GM12878 (cell line): ENCODE measurements around the gene SPIB. TPM values are rescaled to one million over a fixed set of nuclear protein-coding genes. Genes with fewer than 3 reads are reported as not detected.

Experiments used
- BACH1 ChIP-seq: fragments of 450-650 bp; IDR thresholded peaks from 2 replicates; pipeline ENCODE4 v1.6.1; 2017; ENCODE audit warnings: mild to moderate bottlenecking, borderline replicate concordance
- BRCA1 ChIP-seq: IDR thresholded peaks from 2 replicates; pipeline ENCODE4 v1.6.1; 2011; ENCODE audit warnings: low read depth, low read length, improper control_type of control experiment
- CTCF ChIP-seq, 3 experiments: IDR thresholded peaks in 2 of 3; conservative IDR thresholded peaks in 1 of 3; 2 replicates each; pipeline ENCODE4 v1.5.1; 2011; ENCODE audit warnings: low read depth in 3 of 3, low read length in 3 of 3, mild to moderate bottlenecking in 3 of 3, control low read depth in 2 of 3, moderate library complexity in 2 of 3, inconsistent platforms in 1 of 3, mixed read lengths in 1 of 3; ENCODE audit not compliant: control insufficient read depth in 2 of 3, insufficient read depth in 1 of 3; ENCODE audit errors: extremely low read depth in 1 of 3
- DPF2 ChIP-seq: fragments of 450-650 bp; IDR thresholded peaks from 2 replicates; pipeline ENCODE4 v1.6.1; 2017; ENCODE audit warnings: mild to moderate bottlenecking
- E2F8 ChIP-seq: fragments of 450-650 bp; IDR thresholded peaks from 2 replicates; pipeline ENCODE4 v1.6.1; 2018; ENCODE audit warnings: mild to moderate bottlenecking, low read depth, moderate library complexity; ENCODE audit not compliant: partially characterized antibody
- EGR1 ChIP-seq, 2 experiments: IDR thresholded peaks; 1 replicate in 1 of 2; 2 replicates in 1 of 2; pipeline ENCODE4 v1.6.1; 2011 to 2012; ENCODE audit warnings: low read depth in 2 of 2, low read length in 2 of 2, borderline replicate concordance in 1 of 2, mild to moderate bottlenecking in 1 of 2, moderate library complexity in 1 of 2
- HSF1 ChIP-seq: fragments of 150-350 bp; IDR thresholded peaks from 2 replicates; pipeline ENCODE4 v1.6.1; 2014; ENCODE audit warnings: mild to moderate bottlenecking, low read depth, low read length
- JUND ChIP-seq: IDR thresholded peaks from 2 replicates; pipeline ENCODE4 v1.6.1; 2012; ENCODE audit warnings: low read depth, mild to moderate bottlenecking, low read length, improper control_type of control experiment, moderate library complexity
- MAX ChIP-seq: IDR thresholded peaks from 2 replicates; pipeline ENCODE4 v1.6.1; 2012; ENCODE audit warnings: low read depth, low read length, improper control_type of control experiment
- MTA2 ChIP-seq: fragments of 450-650 bp; IDR thresholded peaks from 2 replicates; pipeline ENCODE4 v1.6.1; 2016; ENCODE audit warnings: low read depth, mild to moderate bottlenecking, moderate library complexity
- NFYB ChIP-seq: IDR thresholded peaks from 2 replicates; pipeline ENCODE4 v1.6.1; 2011; ENCODE audit warnings: low read depth, mild to moderate bottlenecking, low read length, improper control_type of control experiment, moderate library complexity; ENCODE audit not compliant: insufficient read depth
- NR2C1 ChIP-seq: fragments of 450-650 bp; IDR thresholded peaks from 2 replicates; pipeline ENCODE4 v1.6.1; 2017; ENCODE audit warnings: antibody characterized with exemption, mild to moderate bottlenecking, moderate library complexity
- POLR2A ChIP-seq: IDR thresholded peaks from 2 replicates; pipeline ENCODE4 v1.6.1; 2011; ENCODE audit warnings: low read depth, mild to moderate bottlenecking, low read length
- RAD21 ChIP-seq: IDR thresholded peaks from 2 replicates; pipeline ENCODE4 v1.6.1; 2011; ENCODE audit warnings: mild to moderate bottlenecking, low read depth, low read length, moderate library complexity; ENCODE audit not compliant: insufficient read depth
- RBBP5 ChIP-seq: fragments of 200-600 bp; sonication (generic); conservative IDR thresholded peaks from 2 replicates; pipeline ENCODE4 v1.6.1; 2016
- RFX5 ChIP-seq: IDR thresholded peaks from 2 replicates; pipeline ENCODE4 v1.6.1; 2011; ENCODE audit warnings: low read depth, low read length, improper control_type of control experiment
- RUNX3 ChIP-seq: IDR thresholded peaks from 2 replicates; pipeline ENCODE4 v1.6.1; 2012; ENCODE audit warnings: low read length, inconsistent platforms
- SMC3 ChIP-seq: IDR thresholded peaks from 2 replicates; pipeline ENCODE4 v1.6.1; 2011; ENCODE audit warnings: low read length, improper control_type of control experiment, borderline replicate concordance
- WRNIP1 ChIP-seq: IDR thresholded peaks from 2 replicates; pipeline ENCODE4 v1.6.1; 2011; ENCODE audit warnings: low read depth, low read length, improper control_type of control experiment, borderline replicate concordance
- ZNF207 ChIP-seq: fragments of 450-650 bp; IDR thresholded peaks from 2 replicates; pipeline ENCODE4 v1.6.1; 2014; ENCODE audit warnings: antibody characterized with exemption, mild to moderate bottlenecking, borderline replicate concordance
- polyA plus RNA-seq, 11 experiments: library from polyadenylated mRNA; depleted of rRNA in 4 of 11; unstranded in 6 of 11; stranded (reverse) in 5 of 11; fragments of >200 nt; fragmentation: Nextera tagmentation in 4 of 11; fragmentation: Illumina TruSeq in 1 of 11; extraction: Ambion mirVana in 4 of 11; extraction: Trizol in 1 of 11; gene quantifications; 1 replicate in 1 of 11; 2 replicates in 10 of 11; pipeline versions ENCODE4 v1.2.1 to v1.2.3, GENCODE V29; 2011 to 2016; ENCODE audit warnings: inconsistent platforms in 2 of 11, missing spikeins in 2 of 11, low read depth in 1 of 11
- total RNA-seq, 4 experiments: library from RNA; depleted of rRNA in 3 of 4; stranded (reverse); fragments of >200 nt in 3 of 4; fragmentation: Illumina TruSeq in 1 of 4; extraction: Trizol in 1 of 4; gene quantifications; 2 replicates each; pipeline versions ENCODE4 v1.2.1 to v1.2.3, GENCODE V29; 2013 to 2021

Gene SPIB
- total and polyA plus RNA-seq, 10 of the 15 experiments (the other 5 are each of a cell fraction or from before 2014, with no cell fraction given), result 3.5 to 123 (median 56.0) TPM

- TF ChIP-seq E2F8, result peak; percentile 98
- TF ChIP-seq DPF2, result peak; percentile 63; the same call in 1 of the 2 replicates
- TF ChIP-seq NR2C1, result peak; percentile 66
- no peak for TF ChIP-seq CTCF (IDR thresholded peaks at IDR 0.05 in 2 of 3, conservative IDR thresholded peaks at IDR 0.05 in 1 of 3; ENCODE audit: control insufficient read depth in 2 of 3, extremely low read depth in 1 of 3, insufficient read depth in 1 of 3, low read depth in 3 of 3, low read length in 3 of 3)
- TF ChIP-seq JUND, result 0 out of 2 replicates have a peak, but pooled peaks have one; percentile 53
- peak; percentile 27 to 74; a peak in 1 of 3 replicates for TF ChIP-seq EGR1 (IDR thresholded peaks at IDR 0.05; ENCODE audit: borderline replicate concordance in 1 of 2, low read depth in 2 of 2, low read length in 2 of 2)
- peak; percentile 56; the same call in 1 of the 2 replicates for TF ChIP-seq BACH1
- TF ChIP-seq WRNIP1, result peak; percentile 99
- TF ChIP-seq RBBP5, result no peak
- TF ChIP-seq RAD21, result no peak
- TF ChIP-seq SMC3, result no peak
- no peak for TF ChIP-seq BRCA1
- TF ChIP-seq NFYB, result no peak
- no peak; the same call in none of the 2 replicates for TF ChIP-seq MTA2
- TF ChIP-seq MAX, result peak; percentile 29; the same call in 1 of the 2 replicates
- TF ChIP-seq ZNF207, result peak; percentile 94
- peak; percentile 77 for TF ChIP-seq POLR2A
- peak; percentile 65; the same call in 1 of the 2 replicates for TF ChIP-seq HSF1
- peak; percentile 76 for TF ChIP-seq RUNX3
- no peak for TF ChIP-seq RFX5
Measured at GRCh38 chr19:50376166-50377050, 42.3 kb upstream of the SPIB start, which contains the start of gene NR1H2 (continued).
